Erythroblast (primary cell): Measurements from ENCODE around the gene CLSTN1.

Source experiments
- GATA1 ChIP-seq: IDR thresholded peaks from 2 replicates; pipeline ENCODE4 v1.6.1; 2011; ENCODE audit warnings: low read depth, mild to moderate bottlenecking, control low read depth, low read length, moderate library complexity
- POLR2A ChIP-seq: IDR thresholded peaks from 2 replicates; pipeline ENCODE4 v1.6.1; 2011; ENCODE audit warnings: mild to moderate bottlenecking, low read length

- TF ChIP-seq POLR2A: no peak
- no peak for TF ChIP-seq GATA1
Observed at GRCh38 chr1:9807541-9807940, 16.2 kb downstream of the CLSTN1 start.
